AG10803 (cell line): ENCODE measurements around the gene SDF2L1.
"Not testable (repeated sequence)": the region's sequence is repeated elsewhere in the genome, so short reads cannot be mapped to it uniquely, and the experiment has no call there.

Experiments
- DNase-seq: peaks from one replicate; pipeline ENCODE4 v3.0.0; 2010; ENCODE audit warnings: low read depth
- H3K4me3 ChIP-seq: 2 replicates; pipeline ENCODE4 v1.5.1; 2011; ENCODE audit warnings: mild to moderate bottlenecking, low read length, control low read depth
- TF ChIP-seq, protein P1 (sequence below): conservative IDR thresholded peaks from 2 replicates; pipeline ENCODE4 v1.5.1; 2011; ENCODE audit warnings: mild to moderate bottlenecking, low read length, control low read depth, inconsistent platforms

Gene SDF2L1

DNA sequence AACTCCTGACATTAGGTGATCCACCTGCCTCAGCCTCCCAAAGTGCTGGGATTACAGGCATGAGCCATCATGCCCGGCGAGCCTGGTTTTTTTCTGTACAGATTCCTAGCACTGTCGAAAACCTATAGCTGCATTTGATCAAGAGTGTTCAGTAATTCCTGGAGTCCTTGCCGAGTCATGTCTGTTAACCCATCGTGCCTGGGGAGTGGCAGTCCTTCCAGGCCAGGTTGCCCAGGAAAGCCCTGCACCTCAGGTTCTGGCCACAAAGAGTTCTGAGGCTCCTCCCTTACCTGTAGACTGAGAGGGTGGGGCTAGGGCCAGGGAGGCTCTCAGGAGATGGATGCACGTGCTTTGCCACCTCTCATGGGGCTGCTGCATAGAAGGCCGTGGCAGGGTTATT is 29.2 kb upstream of the SDF2L1 start:
- no peak for DNase-seq
- TF ChIP-seq, protein P1, sequence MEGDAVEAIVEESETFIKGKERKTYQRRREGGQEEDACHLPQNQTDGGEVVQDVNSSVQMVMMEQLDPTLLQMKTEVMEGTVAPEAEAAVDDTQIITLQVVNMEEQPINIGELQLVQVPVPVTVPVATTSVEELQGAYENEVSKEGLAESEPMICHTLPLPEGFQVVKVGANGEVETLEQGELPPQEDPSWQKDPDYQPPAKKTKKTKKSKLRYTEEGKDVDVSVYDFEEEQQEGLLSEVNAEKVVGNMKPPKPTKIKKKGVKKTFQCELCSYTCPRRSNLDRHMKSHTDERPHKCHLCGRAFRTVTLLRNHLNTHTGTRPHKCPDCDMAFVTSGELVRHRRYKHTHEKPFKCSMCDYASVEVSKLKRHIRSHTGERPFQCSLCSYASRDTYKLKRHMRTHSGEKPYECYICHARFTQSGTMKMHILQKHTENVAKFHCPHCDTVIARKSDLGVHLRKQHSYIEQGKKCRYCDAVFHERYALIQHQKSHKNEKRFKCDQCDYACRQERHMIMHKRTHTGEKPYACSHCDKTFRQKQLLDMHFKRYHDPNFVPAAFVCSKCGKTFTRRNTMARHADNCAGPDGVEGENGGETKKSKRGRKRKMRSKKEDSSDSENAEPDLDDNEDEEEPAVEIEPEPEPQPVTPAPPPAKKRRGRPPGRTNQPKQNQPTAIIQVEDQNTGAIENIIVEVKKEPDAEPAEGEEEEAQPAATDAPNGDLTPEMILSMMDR, result no peak
- no peak overlapping the region for H3K4me3 ChIP-seq

DNA sequence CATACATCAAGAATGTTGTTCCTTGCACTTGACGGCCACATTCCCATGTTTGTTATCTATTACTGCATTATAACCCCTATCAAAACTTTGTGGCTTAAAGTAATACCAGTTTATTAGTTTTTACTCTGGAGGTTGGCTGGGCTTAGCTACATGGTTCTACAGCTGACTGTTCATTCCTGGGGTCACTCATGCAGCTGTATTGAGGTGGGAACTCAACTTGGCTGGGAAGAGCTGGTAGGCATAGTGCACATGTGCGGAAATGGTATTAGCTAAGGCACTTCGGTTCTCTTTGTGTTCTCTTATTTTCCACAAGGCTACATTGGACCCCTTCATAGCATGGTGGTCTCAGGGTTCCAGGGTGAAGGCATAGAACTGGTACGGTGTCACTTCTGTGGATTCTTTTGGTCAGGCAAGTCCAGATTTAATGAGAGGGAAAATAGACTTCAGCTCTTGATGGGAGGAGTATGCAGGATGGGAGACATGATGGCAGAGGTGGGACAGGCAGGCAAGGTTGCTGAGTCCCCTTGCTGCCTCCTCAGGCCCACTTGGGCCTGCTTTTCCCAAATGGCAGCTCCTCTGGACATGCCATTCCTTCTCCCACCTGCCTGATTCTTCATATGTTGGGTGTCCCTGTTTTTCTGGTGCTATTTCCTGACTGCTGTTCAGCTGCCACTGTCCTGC is 28.4 kb upstream of the SDF2L1 start:
- no peak overlapping the region for H3K4me3 ChIP-seq
- no peak for DNase-seq
- TF ChIP-seq, protein P1, result no peak

DNA sequence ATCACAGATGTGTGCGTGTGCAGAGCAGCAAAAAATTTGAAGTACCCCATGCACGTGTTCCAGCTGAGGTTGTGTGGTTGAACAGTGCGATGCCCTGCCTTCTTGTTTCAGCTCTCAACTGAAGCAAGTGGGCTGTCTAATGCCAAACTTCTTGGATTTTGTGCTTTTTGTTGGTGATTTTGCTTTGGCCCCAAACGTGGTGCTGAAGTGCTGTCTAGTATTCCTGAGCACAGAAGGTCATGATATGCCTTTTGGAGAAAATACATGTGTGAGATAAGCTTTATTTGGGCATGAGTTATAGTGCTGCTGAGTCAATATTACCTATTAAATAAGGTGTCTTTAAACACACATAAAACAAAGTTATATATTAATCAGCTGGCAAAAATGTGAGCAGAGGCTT is 26.4 kb upstream of the SDF2L1 start:
- TF ChIP-seq, protein P1, result no peak
- no peak overlapping the region for H3K4me3 ChIP-seq

DNA sequence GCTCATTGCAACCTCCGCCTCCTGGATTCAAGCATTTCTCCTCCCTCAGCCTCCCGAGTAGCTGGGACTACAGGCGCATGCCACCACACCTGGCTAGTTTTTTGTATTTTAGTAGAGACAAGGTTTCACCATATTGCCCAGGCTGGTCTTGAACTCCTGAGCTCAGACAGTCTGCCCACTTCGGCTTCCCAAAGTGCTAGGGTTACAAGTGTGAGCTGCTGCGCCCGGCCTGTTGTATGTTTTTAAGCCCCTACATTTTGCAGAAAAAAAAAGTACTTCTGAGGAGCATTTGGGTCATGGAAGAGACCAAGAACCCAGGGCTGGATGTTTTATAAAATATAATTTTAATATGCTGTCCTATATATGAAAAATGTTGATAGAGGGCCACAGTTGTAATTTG is 24.8 kb upstream of the SDF2L1 start:
- DNase-seq, H3K4me3 ChIP-seq: not testable (repeated sequence)

More for the DNA sequence above, 26.4 kb upstream of the SDF2L1 start:
- DNase-seq, result no peak

DNA sequence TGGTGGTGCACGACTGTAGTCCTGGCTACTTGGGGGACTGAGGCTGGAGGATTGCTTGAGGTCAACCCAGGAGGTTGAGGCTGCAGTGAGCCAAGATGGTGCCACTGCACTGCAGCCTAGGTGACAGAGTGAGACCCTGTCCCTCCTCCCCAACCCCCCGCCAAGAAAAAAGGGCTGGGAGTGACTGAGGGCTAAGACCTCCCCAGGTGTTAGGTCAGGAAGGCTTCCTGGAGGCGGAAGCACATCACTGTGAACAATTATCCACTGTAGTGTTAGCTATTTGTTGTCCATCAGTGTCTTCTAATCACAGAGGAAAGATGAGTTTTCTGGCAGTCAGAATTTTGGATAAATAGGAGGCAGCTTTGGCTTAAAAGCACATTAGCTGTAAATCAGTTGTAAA is 21.1 kb upstream of the SDF2L1 start:
- no peak for DNase-seq
- no peak overlapping the region for H3K4me3 ChIP-seq
- TF ChIP-seq, protein P1, result no peak

DNA sequence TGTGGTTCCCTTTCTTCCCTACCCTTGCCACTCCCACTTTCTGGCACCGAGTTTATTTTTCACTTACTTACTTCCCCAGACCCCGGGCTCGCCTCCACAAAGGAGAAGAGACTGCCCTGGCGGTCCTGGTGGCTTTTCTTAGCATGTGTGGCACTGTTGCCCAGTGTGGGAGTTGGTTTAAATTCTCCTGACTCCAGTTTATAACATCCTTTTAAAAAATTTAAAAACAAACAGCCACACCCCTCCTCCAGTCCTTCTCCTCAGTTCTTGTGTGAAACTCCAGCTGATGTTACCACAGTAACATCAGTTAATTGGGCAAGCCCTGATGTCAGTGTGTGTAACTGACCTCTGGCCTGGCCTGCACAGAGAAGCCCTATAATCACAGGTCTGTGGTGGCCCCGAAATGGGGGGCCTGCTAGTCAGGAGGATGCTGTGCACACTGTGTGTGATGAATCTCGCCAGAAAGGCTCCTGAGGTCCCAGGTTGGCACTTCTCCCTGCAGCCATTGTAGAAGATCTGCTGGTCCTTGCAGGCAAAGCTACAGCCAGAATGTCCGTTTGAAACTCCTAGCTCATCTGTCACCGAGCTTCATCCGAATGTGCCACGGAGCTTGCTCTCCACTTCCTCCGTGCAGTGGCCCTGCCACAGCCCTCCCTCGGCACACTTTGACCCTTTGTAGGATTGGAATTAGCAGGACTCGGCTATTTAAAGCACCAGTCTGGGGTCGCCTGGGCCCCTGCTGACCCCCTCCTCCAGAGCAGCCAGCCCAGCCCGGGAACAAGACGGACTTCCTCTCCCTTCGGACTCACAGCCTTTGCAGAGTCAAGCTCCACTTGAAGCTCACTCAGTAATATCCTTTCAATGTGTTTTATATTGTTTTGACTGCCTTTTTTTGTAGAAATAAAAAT is 19.8 kb upstream of the SDF2L1 start:
- TF ChIP-seq, protein P1, result no peak
- DNase-seq, result peak; percentile 39
- no peak overlapping the region for H3K4me3 ChIP-seq

DNA sequence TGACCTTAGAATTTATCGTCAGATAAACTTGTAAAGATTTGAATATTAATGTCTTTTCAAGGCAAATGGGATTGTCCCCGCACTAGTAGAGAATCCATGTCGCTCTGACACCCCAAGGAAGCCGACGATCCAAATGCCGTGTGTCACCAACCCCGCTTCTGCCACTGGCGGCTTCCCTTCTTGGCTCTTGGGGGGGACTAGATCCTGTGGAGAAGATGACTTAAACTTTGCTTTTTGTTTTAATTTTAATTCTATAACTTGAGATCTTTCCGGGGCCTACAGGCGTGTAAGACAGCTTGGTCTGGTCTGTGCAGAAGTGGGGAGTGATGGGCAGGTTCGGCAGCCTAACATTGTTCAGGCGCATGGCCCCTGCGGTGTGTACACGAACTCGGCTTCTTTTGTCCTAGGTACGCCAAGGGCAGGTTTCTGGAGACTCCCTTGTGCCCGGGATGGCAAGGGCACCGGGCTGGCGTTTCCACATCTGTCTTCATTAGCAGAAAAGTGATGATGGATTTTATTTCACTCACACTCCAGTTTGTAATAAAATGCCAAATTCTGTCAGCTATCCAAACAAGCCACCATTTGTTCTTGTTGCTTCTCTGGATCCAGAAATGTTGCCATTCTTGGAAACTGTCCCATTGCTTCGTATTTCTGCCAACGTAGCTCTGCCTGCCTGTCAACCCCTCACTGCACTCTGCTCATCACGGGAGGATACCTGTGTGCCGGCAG is 19.0 kb upstream of the SDF2L1 start:
- no peak for DNase-seq
- TF ChIP-seq, protein P1, result no peak

More for the DNA sequence above, 19.0 kb upstream of the SDF2L1 start:
- H3K4me3 ChIP-seq, result no peak overlapping the region
